DMS 273 (cell line): ENCODE data around the gene CCR5.
A peak's percentile ranks its signal among the peaks of the same experiment; 100 is the strongest.
"Not testable (repeated sequence)": the region's sequence is repeated elsewhere in the genome, so short reads cannot be mapped to it uniquely, and the experiment has no call there.

ENCODE experiments used
- DNase-seq: peaks from one replicate; lab custom pipeline; 2025; ENCODE audit not compliant: unreplicated experiment; lab: John Stamatoyannopoulos, UW

The CCR5 gene

DNA sequence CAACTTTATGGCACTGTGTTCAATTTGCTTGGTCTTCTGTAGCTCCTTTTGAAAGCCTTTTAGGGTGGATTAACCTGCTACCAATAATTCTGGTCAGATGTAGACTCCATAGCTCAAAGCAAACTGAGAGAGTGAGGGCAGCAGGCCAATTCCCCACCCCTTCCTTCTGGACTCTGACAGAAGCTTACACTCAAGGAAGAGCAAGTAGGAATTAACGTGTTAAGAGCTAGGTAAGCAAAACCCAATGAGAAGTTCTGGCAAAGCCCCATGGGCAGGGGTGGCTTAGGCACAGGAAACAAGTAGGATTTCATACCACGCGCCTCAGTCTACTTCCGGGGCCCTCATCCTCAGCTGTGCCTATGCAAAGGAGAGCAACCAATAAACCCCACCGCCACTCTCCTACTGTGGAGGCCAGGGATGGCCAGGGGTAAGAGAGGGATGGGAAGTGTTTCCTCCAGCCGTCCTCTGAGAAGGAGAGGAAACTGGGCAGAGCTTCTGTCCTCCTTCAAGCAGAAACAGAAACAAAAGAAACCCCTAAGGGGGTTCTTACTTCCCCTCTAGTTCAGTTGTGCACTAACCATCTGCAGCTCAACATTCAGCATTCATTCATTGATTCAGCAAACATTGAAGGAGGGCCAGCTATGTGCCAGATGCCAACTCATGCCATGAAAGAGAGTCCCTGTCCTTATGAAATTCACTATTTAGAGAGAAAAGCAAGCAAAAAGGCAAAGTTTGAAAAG, 12.6 kb downstream of the CCR5 start:
- DNase-seq = peak; percentile 30

DNA sequence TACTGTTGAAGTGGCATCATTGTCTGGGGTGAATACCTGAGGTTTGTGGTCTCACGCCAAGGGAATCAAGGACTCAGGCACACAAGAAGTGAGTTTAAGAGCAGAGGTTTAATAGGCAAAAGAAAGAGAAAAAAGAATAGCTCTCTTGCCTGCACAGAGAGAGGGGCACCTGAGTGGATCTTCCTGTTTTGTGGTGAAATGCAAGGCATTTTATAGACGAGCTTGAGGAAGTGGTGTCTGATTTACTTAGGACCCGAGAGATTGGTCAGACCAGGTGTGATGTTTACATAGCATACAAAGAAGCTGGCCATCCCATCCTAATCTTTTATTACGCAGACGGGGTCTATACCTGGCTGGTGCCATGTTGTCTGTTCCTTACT, 13.2 kb downstream of the CCR5 start:
- DNase-seq = no peak

DNA sequence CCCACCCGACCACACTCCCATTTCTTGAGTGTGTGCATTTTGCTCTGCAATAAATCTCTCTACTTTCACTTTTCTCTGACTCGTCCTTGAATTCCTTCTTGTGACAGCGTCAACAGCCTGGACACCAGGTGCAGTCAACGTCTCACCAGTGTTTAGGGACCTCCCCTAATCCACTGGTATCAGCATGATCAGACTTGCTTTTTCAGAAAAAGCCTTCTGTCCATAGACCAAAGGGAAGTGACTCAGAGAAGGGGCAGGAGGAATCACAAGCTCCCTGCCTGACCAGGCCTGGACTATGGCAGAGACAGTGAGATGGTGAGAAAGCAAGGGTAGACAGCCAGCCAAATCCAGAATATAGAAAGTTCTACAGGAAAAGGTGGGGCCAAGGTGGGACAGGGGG, 15.5 kb downstream of the CCR5 start:
- peak; percentile 5 for DNase-seq

DNA sequence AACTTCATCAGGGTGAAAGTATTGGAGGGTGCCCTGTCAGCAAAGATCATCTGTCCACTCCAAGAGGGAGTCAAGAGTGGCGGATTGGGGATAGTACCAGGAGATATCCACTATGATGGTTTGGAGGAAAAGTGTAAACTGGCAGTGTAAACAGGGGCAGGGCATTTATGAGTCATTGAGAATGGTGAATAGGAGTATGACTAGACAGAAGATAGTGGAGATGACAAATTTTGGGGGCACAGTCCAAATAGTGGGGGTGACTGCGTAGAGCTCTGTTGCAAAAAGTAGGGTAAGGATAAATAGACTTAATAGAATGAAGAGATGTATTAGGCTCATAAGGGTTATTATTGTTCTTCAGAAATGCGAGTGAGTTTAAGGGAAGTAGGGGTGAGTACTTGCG, 18.1 kb downstream of the CCR5 start:
- not testable (repeated sequence) for DNase-seq

DNA sequence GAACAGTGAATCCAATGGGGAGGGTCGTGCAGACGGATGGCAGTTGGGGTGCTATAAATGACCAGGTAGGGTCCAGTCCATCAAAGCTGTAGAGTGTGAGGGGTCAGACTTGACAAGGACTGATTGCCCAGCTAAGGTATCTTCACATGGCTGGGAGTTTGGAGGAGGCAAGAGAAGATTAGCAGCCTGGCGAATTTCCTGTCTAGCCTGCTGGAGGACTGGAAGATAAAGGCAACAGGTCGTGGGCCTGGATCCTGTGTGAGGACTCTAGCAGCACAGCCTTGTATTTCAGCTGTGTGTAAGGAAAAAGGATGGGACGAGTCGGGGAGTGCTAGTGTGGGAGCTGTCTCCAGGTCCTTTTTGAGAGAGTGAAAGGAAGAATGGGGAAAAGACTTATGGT, 18.6 kb downstream of the CCR5 start:
- DNase-seq = no peak

DNA sequence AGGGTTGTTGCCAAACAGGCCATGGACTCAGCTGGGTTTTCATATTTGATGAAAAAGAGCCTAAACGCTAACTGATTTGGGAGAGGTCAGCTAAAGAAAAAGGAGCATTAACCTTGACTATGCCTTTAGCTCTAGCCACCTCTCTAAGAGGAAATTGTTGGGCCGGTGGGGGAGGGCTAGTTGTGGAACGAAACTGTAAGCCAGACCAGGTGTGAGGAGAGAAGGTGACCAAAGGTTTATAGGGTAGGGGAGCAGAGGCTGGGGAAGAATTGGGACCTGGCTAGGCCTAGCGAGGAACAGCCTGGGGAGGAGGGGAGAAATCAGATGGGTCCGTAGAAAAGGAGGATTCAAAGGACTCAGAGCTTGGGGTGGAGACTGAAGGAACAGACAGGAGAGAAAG, 20.8 kb downstream of the CCR5 start:
- DNase-seq = not testable (repeated sequence)

DNA sequence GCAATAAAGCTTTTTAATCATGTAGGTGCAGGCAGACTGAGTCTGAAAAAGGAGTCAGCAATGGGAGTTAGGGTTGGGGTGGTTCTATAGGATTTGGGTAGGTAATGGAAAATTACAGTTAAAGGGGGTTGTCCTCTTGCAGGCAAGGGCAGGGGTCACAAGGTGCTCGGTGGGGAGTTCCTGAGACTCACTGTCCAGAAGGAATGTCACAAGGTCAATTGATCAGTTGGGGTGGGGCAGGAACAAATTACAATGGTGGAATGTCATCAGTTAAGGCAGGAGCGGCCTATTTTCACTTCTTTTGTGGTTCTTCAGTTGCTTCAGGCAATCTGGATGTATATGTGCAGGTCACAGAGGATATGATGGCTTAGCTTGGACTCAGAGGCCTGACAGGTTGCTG, 22.3 kb downstream of the CCR5 start:
- DNase-seq = no peak

DNA sequence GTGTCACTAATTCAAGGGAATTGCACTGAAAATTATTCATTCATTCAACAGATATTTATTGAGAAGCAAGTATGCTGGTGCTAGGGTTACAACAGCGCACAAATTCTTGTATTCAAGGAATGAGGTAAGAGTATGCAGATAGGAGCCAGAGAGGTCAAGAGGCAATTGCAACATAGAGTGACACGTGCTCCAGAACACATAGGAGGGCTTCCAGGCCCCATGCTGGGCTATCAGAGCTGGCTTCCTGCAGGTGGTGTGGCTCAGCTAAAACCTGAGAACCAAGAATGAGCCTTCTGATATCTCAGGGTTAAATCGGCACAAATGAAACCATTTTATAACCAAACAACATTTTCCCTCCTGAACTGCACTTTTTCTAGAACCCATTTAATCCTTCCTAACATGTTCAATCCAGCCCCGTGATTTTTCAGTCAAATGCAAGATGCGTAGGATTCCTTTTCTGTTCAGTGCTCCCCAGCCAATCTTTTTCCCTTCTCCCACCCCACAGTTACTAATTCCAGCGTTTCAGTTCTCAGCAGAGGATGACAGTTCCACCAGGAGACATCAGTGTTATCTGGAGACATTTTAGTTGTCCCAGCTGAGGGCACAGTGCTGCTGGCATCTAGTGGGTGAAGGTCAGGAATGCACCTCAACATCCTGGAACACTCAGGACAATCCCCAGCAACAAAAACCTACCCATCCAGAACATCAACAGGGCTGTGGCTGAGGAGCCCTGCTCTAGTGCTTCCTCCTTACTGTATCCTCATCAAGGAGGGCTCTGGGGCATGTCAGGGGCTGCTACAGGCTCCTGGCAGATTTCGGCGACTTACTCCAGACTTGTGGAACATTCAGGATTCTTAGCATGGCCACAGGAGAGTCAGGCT, 23.0 kb downstream of the CCR5 start:
- DNase-seq = no peak

DNA sequence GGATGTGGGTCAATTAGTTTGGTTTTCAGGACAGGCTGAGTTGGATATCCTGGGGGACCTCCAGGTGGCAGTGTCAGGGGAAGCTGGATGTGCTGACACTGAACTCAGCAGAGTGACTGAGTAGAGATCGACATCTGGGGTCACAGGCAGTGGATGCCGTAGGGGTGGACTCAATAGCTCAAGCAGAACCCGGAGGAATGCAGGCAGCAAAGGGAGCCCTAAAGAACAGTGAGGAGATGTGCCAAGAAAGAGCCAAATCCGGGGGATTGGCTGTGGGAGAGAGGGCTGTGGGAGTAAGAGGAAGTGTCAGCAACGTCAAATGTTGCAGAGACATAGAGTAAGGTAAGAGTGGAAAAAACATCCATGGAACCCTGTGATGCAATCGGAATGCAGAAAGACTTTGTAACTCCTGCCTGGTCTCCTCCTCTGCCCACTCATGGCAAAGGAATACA, 24.5 kb downstream of the CCR5 start:
- no peak for DNase-seq

DNA sequence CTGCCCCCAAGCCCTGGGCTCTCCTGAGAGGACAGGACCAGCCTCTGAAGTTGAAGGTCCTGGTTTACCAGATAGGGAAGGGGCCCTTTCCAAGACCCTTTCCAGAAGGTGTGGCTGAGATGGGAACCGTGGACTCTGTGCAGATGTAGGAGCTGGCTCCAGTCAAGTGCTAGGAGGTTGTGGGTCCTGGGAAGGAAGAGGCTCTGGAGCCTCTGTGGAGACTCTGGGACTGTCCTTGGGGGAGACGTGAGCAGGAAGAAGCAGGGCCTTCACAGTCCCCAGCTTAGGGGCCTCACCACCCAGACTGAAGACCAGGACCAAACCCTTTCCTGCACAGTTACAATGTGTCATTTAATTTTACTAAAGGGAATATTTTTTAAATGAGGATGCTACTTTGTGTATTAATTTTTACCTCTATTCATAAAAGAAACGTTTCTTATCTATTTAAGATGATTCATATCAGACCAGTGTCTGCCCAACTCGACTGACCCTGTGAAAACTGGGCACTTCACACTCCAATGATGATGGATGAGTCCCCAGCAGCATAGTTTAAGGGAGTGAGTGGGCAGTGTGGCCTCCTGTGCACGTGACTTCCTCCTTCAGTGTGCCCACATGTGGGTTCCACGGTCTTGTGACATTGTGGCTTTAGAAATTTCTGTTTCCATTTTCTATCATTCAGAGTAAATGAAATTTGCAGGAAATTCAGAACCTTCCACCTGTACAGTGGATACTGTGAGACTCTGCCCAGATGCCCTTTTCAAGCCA, 25.2 kb downstream of the CCR5 start:
- DNase-seq = no peak

DNA sequence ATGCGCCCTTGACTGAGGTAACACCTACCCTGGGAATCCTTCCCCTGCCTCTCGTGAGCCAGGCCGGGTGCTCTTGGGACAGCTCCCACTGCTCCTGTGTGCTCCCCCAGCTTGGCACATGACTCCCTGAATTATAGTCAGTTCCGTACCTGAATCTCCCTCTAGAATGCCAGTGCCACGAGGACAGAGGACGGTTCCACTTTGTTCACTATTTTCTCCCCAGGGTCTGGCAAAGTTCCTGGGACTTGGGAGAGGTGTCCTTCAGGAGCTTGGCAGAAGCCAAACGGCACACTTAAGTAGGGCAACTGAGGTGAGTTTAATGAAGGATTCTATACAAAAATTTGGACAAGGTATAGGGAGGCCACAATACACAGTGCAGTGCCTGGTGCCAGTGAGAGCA, 26.4 kb downstream of the CCR5 start:
- no peak for DNase-seq

DNA sequence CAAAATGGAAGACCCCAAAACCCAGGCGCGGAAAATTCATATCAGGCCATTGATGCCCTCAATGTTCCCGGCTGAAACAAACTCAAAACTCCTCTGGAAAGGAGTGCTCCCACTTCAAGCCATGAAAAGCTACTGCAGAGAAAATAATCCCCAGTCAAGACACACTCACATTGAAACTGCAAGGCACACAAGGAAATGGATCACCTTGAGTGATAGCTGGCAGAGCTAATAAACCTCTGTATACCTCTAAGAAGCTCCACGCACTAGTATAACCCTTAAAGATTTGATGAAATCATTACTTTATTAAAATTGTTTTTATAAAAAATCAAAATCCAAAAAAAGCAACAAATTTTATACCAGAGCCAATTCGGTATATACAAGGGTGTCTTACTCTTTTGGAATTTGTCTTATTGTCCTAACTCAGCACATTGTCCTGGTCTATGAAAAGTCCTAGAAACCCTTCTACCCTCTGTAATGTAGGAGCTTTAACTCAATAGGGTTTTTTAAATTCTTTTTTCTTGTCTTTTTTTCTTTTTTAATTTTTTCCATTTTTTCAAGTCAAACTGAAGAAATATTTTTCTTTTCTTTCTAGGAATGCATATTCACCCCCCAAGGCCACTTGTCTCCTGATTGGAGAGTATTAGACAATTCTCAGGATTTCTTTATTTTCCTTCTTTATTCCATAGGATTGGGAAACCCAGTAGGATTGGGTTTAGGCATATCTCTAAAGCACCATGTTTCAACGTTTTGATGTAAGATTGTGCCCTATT, 27.6 kb downstream of the CCR5 start:
- DNase-seq = no peak

DNA sequence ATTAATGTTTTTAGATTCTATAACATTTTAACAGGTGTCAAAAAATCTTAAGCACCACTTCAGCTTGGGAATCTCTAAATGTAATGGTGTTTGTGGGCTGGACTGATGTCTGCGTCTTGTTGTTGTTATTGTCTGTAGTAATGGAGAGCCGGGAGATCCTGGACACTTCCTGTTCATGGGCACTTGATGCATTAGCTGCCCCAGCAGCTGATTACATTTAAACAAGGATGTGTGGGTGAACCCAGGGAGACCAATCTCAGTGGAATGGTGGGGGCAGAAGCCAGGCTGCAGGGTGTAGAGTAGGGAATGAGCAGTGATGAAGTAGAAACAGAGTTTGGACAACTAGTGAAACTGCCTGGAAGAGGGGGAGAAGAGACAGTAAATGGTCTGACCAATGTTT, 28.4 kb downstream of the CCR5 start:
- no peak for DNase-seq

DNA sequence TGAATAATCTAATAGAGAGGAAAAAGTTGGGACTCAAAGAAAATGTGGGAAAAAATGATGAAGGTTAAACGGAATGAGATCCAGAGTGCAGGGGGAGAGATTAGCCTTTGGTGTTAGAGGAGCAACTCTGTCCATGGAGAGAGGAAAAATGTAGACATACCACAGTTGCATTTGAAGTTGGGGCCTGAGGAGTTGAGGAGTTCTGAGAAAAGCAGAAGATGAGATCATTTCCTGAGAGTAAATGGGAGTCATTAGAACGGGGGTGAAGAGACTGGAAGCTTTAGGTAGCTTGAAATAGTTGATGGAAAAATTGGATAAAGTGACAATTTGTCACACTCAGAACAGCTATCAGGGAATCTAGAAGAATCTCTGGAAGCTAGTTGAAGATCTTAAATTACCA, 28.8 kb downstream of the CCR5 start:
- no peak for DNase-seq

DNA sequence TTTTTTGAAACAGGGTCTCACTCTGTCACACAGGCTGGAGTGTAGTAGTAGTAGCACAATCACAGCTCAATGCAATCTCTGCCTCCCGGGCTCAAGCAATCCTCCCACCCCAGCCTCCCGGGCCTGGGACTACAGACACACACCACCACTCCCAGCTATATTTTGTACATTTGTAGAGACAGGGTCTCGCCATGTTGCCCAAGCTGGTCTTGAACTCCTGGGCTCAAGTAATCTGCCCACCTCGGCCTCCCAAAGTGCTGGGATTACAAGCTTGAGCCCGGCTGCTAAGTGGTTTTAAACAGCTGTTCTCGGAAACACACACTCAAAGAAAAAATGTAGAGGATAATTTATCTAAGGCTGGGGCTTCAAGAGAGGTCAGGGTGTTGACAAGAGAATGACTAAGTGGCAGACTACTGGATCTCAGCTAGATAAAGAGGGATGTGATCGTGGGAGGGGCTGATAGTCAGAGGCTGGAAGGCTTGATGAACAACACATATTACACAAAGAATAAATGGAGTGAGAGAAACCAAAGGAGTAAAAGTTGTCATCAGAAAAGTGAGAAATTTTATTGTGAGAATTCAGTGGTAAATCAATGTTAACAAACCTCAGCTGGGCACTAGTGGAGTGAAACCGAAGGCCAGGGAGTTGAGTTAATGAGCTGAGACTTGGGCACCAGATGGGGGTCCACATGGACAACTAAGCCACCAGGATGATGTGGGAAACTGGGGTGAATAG, 29.4 kb downstream of the CCR5 start:
- no peak for DNase-seq

DNA sequence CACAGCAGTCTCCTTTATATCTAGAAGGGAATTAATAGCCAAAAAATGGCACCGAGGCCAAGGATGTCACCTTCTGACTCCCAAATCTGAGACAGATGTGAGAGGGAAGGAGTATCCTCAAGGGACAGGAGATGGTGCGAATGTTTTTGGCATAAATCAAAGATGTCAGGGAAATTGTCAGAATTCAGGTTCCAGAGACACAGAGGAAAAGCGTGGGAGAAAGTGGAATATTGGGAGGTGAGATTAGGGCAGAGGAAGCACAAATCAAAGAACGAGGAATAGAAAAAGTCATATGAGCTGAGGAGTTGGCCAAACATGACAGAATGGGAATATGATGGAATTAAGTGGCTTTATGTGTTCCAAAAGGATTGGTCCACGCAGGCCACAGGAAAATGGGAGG, 30.1 kb downstream of the CCR5 start:
- no peak for DNase-seq

DNA sequence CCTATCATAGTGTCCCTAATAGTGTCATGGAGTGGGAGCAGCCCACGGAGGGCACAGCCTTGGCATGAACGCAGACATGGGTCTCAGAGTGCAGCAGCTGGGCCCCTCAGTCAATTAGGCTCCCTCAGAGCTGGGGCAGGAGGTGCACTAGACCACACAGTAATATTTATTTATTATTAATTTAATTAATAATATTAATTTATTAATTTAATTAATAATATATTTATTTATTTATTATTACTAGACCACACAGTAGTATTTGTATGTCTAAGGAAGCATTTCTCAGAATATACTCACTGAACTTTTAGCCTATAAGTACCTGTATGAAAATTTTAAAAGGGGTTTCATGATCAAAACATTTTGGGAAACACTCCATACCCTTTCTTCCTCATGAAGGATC, 30.8 kb downstream of the CCR5 start:
- DNase-seq = no peak

DNA sequence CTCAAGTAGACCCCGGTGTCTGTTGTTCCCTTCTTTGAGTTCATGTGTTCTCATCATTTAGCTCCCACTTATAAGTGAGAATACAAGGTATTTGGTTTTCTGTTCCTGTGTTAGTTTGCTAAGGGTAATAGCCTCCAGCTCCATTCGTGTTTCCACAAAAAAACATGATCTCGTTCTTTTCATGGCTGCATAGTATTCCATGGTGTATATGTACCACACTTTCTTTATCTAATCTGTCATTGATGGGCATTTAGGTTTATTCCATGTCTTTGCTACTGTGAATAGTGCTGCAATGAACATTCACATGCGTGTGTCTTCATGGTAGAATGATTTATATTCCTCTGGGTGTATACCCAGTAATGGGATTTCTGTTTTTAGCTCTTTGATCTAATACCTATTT, 32.2 kb downstream of the CCR5 start:
- DNase-seq = not testable (repeated sequence)

DNA sequence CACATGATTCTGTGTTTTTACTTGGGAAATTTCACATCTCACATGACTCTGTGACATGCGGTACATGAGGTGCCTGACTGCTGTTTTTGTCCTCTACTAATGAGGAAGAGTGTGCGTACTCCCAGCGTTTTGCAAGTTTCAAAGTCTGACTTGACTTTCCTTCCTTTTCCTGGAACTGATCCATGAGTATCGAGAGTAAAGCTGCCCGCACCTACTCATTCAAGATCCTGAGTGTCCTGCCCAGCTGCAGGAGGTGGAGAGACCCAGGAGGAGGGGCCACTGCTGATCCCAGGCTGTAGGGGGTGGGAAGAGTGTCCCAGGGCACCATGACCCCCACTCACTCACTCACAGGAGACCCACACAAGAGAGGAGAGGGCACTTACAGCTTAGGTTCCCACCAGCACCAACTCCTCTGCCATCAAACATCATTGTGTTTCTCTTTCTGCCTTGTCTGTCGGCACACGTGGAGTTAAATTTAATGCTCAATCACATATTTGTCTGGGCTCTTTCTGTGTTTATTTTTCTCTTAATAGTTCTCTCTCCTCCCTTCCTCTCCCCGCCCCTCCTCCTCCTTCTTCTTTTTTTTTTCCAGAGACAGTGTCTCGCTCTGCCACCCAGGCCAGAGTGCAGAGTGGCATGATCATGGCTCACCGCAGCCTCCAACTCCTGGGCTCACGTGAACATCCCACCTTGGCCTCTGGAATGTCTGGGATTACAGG, 34.7 kb downstream of the CCR5 start:
- no peak for DNase-seq

DNA sequence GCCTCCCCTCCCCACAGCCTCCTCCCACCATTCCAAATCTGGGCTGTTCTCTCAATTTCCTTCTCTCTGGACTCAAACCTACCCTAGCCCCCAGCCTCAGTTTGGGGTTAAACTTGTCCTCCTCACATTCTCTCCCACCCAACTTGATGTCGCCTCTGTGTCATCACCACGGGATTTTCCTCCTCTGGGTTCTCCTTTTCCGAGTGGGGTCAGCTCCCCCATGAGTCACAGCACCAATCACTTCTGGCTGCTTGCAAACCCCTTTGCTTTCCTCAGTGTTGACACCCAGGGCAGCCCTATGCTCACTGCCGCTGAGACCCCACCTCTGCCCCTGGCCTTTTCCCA, 35.7 kb downstream of the CCR5 start:
- DNase-seq = no peak
